Upper lobe of right lung (tissue), 1 donor: ENCODE measurements around the gene INSYN2B. TPM values are rescaled to one million over a fixed set of nuclear protein-coding genes. Genes with fewer than 3 reads are reported as not detected.

ENCODE experiments used
- ATAC-seq: fragments of 200-7000 bp; cut with Tn5 transposase; one replicate; pipeline ENCODE4 v1.9.1; 2020; ENCODE audit warnings: mild to moderate bottlenecking, moderate library complexity
- DNase-seq: peaks from one replicate; pipeline ENCODE4 v3.0.0-alpha.2; 2020
- H3K27ac ChIP-seq: fragments of 200-600 bp; one replicate; pipeline ENCODE4 v1.8.0; 2022
- H3K27me3 ChIP-seq: fragments of 200-600 bp; one replicate; pipeline ENCODE4 v1.8.0; 2022; ENCODE audit warnings: mild to moderate bottlenecking
- H3K36me3 ChIP-seq: fragments of 200-600 bp; one replicate; pipeline ENCODE4 v1.8.0; 2022
- H3K4me1 ChIP-seq: fragments of 200-600 bp; one replicate; pipeline ENCODE4 v1.8.0; 2022
- H3K4me3 ChIP-seq: fragments of 200-600 bp; one replicate; pipeline ENCODE4 v1.8.0; 2022; ENCODE audit warnings: mild to moderate bottlenecking
- H3K9me3 ChIP-seq: fragments of 200-600 bp; one replicate; pipeline ENCODE4 v1.8.0; 2022
- intact Hi-C: fragments of 100-400 bp; cut with DNase I; formaldehyde crosslinking; loops from one replicate; pipeline ENCODE4 v1.11.0; 2022
- total RNA-seq: library from RNA; stranded (reverse); fragmentation: NEBNext Ultra II Directional; extraction: Animal tissue kit (Norgen Biotek cat#: 25700); gene quantifications from one replicate; pipeline ENCODE4 v1.2.1, GENCODE V29; 2021
- TF ChIP-seq, protein P1 (sequence below): fragments of 200-600 bp; IDR thresholded peaks from one replicate; pipeline ENCODE4 v1.8.0; 2022; ENCODE audit warnings: antibody characterized with exemption
- donor health status: DM: no; HTN: yes; CAD: no; lungs with severe emphysema.

The INSYN2B gene
- total RNA-seq, 1 donor from 2014 or later, result 0.17 TPM

DNA sequence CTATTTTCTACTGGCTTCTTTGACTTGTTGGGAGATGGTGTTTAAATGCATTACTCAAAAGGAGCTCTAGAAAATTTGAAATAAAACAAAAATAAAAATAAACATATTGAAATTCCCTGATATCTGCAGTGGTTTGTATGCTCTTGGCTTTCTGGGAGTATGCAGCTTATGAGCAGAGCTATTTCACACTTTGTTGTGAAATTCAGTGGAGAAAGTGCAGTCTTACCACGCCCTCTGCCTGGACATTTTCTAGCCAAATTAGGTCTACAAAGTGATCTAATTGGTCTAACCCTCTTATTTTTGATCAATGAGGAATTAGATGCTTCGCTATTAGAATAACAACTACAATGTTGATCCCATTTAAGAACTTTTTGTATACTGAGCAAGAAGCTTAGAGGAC is 66.8 kb downstream of the INSYN2B start:
- ATAC-seq, result no peak
- Histone ChIP-seq H3K4me1 (no peaks in the 10 kb centered on the region), H3K4me3 (no peak overlapping the region), H3K9me3 (no peaks in the 10 kb centered on the region), H3K27ac (no peak overlapping the region), H3K36me3 (no peaks in the 10 kb centered on the region), H3K27me3 (no peaks in the 10 kb centered on the region)
- TF ChIP-seq, protein P1, sequence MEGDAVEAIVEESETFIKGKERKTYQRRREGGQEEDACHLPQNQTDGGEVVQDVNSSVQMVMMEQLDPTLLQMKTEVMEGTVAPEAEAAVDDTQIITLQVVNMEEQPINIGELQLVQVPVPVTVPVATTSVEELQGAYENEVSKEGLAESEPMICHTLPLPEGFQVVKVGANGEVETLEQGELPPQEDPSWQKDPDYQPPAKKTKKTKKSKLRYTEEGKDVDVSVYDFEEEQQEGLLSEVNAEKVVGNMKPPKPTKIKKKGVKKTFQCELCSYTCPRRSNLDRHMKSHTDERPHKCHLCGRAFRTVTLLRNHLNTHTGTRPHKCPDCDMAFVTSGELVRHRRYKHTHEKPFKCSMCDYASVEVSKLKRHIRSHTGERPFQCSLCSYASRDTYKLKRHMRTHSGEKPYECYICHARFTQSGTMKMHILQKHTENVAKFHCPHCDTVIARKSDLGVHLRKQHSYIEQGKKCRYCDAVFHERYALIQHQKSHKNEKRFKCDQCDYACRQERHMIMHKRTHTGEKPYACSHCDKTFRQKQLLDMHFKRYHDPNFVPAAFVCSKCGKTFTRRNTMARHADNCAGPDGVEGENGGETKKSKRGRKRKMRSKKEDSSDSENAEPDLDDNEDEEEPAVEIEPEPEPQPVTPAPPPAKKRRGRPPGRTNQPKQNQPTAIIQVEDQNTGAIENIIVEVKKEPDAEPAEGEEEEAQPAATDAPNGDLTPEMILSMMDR, result no peak
- no peak for DNase-seq
- intact Hi-C loops, result no loop called here

DNA sequence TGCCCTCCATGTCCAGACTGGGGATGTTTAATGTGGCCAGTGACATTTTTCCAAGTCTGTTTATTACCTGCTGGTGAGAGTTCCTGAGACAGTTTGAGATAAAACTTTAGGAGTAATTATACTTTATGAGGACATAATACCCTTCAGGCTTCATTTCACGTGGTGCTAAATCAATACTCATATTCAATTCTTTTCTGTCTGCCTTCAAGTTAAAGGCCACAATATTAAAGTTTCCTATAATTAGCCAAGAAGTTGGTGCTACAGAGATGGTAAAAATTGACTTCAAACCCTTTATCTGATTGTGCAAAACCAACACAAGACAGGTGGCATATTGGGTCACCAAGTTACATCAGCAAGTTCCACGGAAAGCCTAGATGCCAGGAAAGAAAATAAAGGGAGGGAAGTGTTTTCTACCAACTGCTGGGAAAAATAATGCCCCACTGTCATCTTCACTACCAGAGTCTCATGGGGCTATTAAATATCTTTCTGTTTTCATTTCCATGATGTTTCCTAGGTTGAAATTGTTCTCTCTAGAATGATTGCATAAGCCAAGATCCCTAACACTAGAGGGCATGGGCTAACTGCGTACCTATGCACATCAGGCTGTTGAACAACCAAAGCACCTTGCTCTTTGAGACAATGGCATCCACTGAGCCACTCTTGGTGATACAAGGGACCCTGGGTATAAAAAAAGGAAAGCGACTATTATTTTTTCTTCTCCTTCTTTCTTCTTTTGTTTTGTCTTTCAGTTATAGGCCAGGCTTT is 68.7 kb downstream of the INSYN2B start:
- no peak for ATAC-seq
- Histone ChIP-seq H3K27ac (no peak overlapping the region), H3K4me3 (no peak overlapping the region)

DNA sequence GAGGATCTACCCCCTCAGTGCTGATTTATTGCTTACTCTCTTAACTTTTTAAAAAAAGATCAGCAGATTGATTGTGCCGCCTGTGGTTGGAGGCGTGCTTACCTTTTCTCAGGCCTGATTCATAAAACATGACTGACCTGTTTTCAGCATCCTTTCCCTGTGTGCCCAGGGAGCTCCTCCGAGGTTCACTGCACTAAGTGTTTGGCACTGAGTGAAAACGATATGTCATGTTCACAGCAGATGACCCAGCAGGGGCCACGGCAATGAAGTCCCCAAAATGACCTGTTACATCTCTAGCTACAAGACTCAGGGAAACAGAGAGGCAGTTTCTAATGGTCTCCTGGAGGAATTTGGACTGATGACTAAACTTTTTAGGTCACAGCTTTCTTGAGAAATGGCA is 69.9 kb downstream of the INSYN2B start:
- no peaks in the 10 kb centered on the region for H3K27me3 ChIP-seq
- TF ChIP-seq, protein P1, result no peak
- no peak overlapping the region for H3K4me3 ChIP-seq
- H3K4me1 ChIP-seq, result no peaks in the 10 kb centered on the region
- H3K9me3 ChIP-seq, result no peaks in the 10 kb centered on the region
- ATAC-seq (no peak), DNase-seq (no peak)
- H3K36me3 ChIP-seq, result no peaks in the 10 kb centered on the region
- no peak overlapping the region for H3K27ac ChIP-seq
- intact Hi-C loops, result no loop called here

More for the DNA sequence above, 68.7 kb downstream of the INSYN2B start:
- DNase-seq, result no peak
- Histone ChIP-seq H3K4me1 (no peaks in the 10 kb centered on the region), H3K9me3 (no peaks in the 10 kb centered on the region), H3K27me3 (no peaks in the 10 kb centered on the region), H3K36me3 (no peaks in the 10 kb centered on the region)
- intact Hi-C loops, result no loop called here
- TF ChIP-seq, protein P1, result no peak

DNA sequence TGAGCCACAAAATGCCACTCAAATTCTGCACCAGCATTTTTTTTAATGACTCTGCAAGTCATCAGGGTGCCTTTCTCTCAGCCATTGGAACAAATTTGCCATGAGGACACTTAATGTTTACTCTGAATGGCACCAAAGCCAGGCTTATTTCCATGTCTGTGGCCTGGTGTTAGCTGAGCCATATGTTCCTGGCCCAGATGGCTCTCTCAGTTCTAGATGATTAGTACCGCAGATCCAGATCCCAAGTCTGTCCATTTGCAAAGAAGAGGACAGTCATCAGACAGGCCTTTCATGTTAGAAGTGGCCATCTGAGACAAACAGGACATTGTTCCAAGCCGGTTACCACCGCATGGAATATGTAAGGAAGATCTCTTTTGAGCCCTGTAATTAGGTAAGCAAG is 70.3 kb downstream of the INSYN2B start:
- Histone ChIP-seq H3K27me3 (no peaks in the 10 kb centered on the region), H3K9me3 (no peaks in the 10 kb centered on the region), H3K4me3 (no peak overlapping the region), H3K4me1 (no peaks in the 10 kb centered on the region), H3K36me3 (no peaks in the 10 kb centered on the region), H3K27ac (no peak overlapping the region)
- ATAC-seq (no peak), DNase-seq (no peak)
- intact Hi-C loops, result no loop called here
- TF ChIP-seq, protein P1, result no peak

GRCh38 chr5:169908864-169909263 is 71.4 kb downstream of the INSYN2B start:
- TF ChIP-seq, protein P1, result no peak
- no peaks in the 10 kb centered on the region for H3K4me1 ChIP-seq
- ATAC-seq (no peak), DNase-seq (no peak)
- no peaks in the 10 kb centered on the region for H3K36me3 ChIP-seq
- H3K4me3 ChIP-seq, result no peak overlapping the region
- no peaks in the 10 kb centered on the region for H3K27me3 ChIP-seq
- intact Hi-C loops, result no loop called here
- H3K27ac ChIP-seq, result no peak overlapping the region
- no peaks in the 10 kb centered on the region for H3K9me3 ChIP-seq
